H1 (cell line): ENCODE results near the gene MGAT5. TPM values are rescaled to one million over a fixed set of nuclear protein-coding genes. Genes with fewer than 3 reads are reported as not detected.

Source experiments
- ATF3 ChIP-seq: IDR thresholded peaks from 2 replicates; pipeline ENCODE4 v1.6.1; 2011; ENCODE audit warnings: low read depth, mild to moderate bottlenecking, low read length; ENCODE audit not compliant: insufficient read depth
- polyA plus RNA-seq, 7 experiments: library from polyadenylated mRNA; depleted of rRNA in 3 of 7; stranded (reverse) in 5 of 7; unstranded in 2 of 7; fragments of >200 nt in 5 of 7; fragments of 200-250 nt in 2 of 7; gene quantifications; 1 replicate in 5 of 7; 2 replicates in 1 of 7; 4 replicates in 1 of 7; pipeline versions ENCODE4 v1.2.1 to v1.2.3, GENCODE V29; 2011 to 2013; ENCODE audit warnings: missing spikeins in 2 of 7, mixed read lengths in 2 of 7
- total RNA-seq: library from RNA; stranded (reverse); fragmentation: NEBNext Ultra II Directional; extraction: Animal tissue kit (Norgen Biotek cat#: 25700); gene quantifications from 2 replicates; pipeline ENCODE4 v1.2.1, GENCODE V29; 2021

The MGAT5 gene
- total and polyA plus RNA-seq, 2 of the 8 experiments (the other 6 are each of a cell fraction or from before 2014, with no cell fraction given) = 11.2 to 49.2 TPM

- TF ChIP-seq ATF3 = no peak
Observed at GRCh38 chr2:134369220-134369902, 115.5 kb downstream of the MGAT5 start (continued).
